Ovary (tissue), 3 donors: ENCODE data around the gene FMNL2.

Source experiments
- CTCF ChIP-seq, 3 donors: fragments of 450-650 bp in 2 of 3; fragments of 200-600 bp in 1 of 3; IDR thresholded peaks; one replicate each; pipeline versions ENCODE4 v1.5.1 to v1.8.0; 2016 to 2022; ENCODE audit warnings: antibody characterized with exemption in 3 of 3, mild to moderate bottlenecking in 1 of 3
- EP300 ChIP-seq: sonication (generic); formaldehyde crosslinking; IDR thresholded peaks from one replicate; pipeline ENCODE4 v1.6.1; 2017; ENCODE audit warnings: antibody characterized with exemption
- donor health status: DM: no; HTN: no; CAD: no.

- TF ChIP-seq EP300, result no peak
- no peak for TF ChIP-seq CTCF (IDR thresholded peaks at IDR 0.05)
Measured at GRCh38 chr2:152335726-152336118, 748 bp downstream of the FMNL2 start.
